GM12865 (cell line): ENCODE data around the gene NBL1.
"Not testable (repeated sequence)": the region's sequence is repeated elsewhere in the genome, so short reads cannot be mapped to it uniquely, and the experiment has no call there.

Experiments used
- DNase-seq: peaks from one replicate; pipeline ENCODE4 v3.0.0; 2010; ENCODE audit warnings: low read depth
- H3K4me3 ChIP-seq: 2 replicates; pipeline ENCODE4 v1.5.1; 2011; ENCODE audit warnings: mild to moderate bottlenecking, low read depth, low read length, control low read depth
- TF ChIP-seq, protein P1 (sequence below): IDR thresholded peaks from 2 replicates; pipeline ENCODE4 v1.5.1; 2011; ENCODE audit warnings: low read length, control low read depth, low read depth, inconsistent platforms; ENCODE audit not compliant: insufficient read depth; ENCODE audit errors: missing control alignments

The NBL1 gene

GRCh38 chr1:19623523-19623922 lies 20.6 kb upstream of the NBL1 start:
- DNase-seq: no peak
- no peak overlapping the region for H3K4me3 ChIP-seq

DNA sequence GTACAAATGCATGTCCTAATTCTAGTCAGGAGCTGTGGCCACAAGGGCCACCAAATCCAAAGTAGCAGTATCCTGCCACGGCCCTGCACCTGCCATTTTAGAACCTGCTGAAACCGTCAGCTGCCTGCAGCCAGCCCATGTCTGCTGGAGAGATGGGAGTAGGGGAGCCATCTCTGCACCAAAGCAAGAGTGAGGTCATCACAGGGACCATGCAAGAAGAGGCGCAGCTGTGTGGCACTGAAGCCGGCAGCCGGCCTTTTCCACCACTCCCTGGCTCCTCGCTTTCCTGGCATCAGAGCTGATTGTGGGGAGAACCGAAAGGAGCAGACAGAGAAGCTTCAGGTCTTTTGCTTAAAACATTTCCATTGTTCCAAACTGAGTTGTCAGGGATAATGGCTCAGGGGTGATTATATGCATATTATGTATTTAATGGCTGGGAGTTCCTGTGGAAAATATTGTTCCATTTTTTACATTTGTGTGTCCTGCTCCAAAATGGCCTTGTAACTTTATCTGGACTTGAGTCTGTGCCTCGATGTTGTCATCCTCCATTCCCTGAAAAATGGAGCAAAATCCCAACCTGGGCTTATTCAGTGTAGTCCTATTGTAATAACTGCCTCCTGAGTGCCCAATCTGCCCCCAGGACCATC lies 18.7 kb upstream of the NBL1 start:
- H3K4me3 ChIP-seq: no peak overlapping the region
- DNase-seq: no peak
- TF ChIP-seq, protein P1, sequence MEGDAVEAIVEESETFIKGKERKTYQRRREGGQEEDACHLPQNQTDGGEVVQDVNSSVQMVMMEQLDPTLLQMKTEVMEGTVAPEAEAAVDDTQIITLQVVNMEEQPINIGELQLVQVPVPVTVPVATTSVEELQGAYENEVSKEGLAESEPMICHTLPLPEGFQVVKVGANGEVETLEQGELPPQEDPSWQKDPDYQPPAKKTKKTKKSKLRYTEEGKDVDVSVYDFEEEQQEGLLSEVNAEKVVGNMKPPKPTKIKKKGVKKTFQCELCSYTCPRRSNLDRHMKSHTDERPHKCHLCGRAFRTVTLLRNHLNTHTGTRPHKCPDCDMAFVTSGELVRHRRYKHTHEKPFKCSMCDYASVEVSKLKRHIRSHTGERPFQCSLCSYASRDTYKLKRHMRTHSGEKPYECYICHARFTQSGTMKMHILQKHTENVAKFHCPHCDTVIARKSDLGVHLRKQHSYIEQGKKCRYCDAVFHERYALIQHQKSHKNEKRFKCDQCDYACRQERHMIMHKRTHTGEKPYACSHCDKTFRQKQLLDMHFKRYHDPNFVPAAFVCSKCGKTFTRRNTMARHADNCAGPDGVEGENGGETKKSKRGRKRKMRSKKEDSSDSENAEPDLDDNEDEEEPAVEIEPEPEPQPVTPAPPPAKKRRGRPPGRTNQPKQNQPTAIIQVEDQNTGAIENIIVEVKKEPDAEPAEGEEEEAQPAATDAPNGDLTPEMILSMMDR: no peak

More at GRCh38 chr1:19623523-19623922, 20.6 kb upstream of the NBL1 start:
- TF ChIP-seq, protein P1: no peak

DNA sequence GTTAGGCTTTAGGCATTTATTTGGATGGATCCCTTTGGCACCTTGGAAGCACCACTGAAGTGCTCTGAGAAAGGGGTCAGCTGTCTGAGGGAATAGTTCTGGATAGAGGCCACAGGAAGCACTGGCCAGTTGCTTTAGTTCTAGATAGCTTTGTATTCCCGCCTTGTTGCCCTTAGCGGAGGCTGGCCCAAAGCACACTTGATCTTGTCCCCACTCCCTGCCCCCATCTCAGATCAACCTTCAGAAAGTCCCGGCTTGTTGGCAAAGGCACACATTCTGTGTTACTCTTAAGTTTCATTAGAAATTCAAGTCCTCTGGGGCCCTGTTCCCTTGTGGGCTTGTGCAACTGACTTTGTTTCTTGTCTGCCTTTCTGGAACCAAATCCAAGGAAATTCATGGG lies 15.2 kb upstream of the NBL1 start:
- H3K4me3 ChIP-seq: no peak overlapping the region
- DNase-seq: no peak
- TF ChIP-seq, protein P1: no peak

DNA sequence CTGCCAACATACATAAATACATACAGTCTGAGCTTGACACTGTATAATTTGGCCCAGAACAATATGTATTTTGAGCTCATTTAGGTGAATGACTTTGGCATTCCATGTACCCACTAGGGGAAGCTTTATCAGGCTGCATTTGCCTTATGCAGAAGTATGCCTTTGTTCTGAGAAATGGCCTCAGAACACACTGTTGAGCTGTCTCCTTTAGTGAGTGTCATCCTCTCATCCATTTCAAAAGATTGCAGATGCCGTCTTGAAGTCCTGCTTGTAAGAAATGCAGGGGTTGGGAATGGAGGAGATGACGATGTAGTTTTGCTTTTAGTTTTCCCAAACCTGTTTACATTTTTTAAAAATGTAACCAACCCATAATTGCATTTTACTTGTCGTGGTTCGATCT lies 14.8 kb upstream of the NBL1 start:
- no peak overlapping the region for H3K4me3 ChIP-seq
- TF ChIP-seq, protein P1: no peak
- no peak for DNase-seq

DNA sequence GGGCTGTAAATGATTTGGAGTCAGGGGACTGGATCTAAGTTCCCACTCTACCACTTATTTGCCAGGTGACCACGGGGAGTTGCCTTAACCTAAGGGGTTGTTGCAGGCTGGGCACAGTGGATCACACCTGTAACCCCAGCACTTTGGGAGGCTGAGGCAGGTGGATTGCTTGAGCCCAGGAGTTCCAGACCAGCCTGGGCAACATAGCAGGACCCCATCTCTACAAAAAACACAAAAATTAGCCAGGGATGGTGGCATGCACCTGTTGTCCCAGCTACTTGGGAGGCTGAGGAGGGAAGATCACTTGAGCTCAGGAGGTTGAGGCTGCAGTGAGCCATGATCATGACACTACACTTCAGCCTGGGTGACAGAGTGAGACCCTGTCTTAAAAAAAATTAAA lies 13.9 kb upstream of the NBL1 start:
- DNase-seq, H3K4me3 ChIP-seq: not testable (repeated sequence)

DNA sequence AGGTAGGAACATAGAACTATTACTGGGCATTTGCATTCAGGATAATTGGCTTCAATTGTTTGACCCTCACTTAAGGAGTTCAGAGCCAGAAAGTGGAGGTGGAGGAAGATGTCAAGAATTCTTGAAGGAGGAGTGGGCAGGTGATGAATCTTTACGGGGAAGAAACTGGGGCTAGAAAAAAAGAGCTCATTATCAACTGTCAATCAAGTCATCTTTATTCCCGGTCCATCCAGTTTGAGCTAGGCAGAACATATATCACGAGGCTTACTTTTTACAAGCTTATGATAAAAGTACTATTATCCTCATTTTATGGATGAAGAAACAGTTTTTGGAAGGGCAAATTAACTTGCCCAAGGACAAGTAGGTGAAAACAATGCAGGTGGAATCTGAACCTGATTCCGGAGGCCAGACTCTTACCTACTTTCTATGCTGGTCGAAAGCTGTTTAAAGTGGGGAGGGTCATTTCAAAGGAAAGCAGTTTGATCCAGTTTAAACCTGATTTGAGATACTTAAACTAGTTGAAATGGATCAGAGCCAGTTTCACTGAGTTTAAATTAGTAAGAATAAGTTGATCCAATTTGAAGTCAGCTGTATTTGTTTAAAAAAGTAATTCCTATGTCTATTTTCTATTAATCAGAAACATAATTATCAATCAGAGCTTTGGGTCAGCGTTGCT lies 13.3 kb upstream of the NBL1 start:
- H3K4me3 ChIP-seq: no peak overlapping the region
- TF ChIP-seq, protein P1: no peak
- no peak for DNase-seq

DNA sequence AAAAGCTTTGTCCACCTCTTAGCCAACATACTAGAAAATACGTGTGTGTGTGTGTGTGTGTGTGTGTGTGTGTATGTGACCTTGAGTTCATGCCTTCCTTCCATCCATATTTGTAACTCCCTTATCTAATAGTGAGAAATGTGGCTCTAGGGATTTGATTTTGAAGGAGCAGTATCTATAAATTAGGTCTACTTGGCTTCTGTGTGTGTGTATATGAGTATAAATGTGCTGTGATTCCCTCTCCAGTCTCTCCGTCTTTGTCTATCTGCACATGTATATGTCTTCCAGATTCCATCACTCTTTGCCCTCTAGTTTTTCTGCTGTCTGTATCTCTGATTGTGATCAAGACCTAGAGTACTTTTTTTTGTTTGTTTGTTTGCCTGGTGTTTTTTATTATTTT lies 11.9 kb upstream of the NBL1 start:
- TF ChIP-seq, protein P1: no peak
- no peak overlapping the region for H3K4me3 ChIP-seq
- DNase-seq: no peak
